HepG2 (cell line): Measurements from ENCODE around the gene CDK14. TPM values are rescaled to one million over a fixed set of nuclear protein-coding genes. Genes with fewer than 3 reads are reported as not detected.

ENCODE experiments used
- ARID2 ChIP-seq: sonication (generic); formaldehyde crosslinking; IDR thresholded peaks from 2 replicates; pipeline ENCODE4 v1.8.1; 2022; ENCODE audit warnings: mild to moderate bottlenecking, missing genetic modification reagents, borderline replicate concordance
- EEA1 ChIP-seq: sonication (generic); formaldehyde crosslinking; IDR thresholded peaks from 2 replicates; pipeline ENCODE4 v1.5.1; 2020; ENCODE audit warnings: mild to moderate bottlenecking, missing genetic modification reagents, borderline replicate concordance
- FOXK1 ChIP-seq: sonication (generic); formaldehyde crosslinking; IDR thresholded peaks from 2 replicates; pipeline ENCODE4 v1.4.0; 2020; ENCODE audit warnings: low read depth, missing genetic modification reagents, borderline replicate concordance
- HNF1A ChIP-seq, 2 experiments: sonication (generic) in 1 of 2; formaldehyde crosslinking in 1 of 2; IDR thresholded peaks; 2 replicates each; pipeline versions ENCODE4 v1.4.0 to v1.6.1; 2016 to 2020; ENCODE audit warnings: borderline replicate concordance in 1 of 2, low read depth in 1 of 2, mild to moderate bottlenecking in 1 of 2, missing genetic modification reagents in 1 of 2
- MIER2 ChIP-seq: IDR thresholded peaks from 2 replicates; pipeline ENCODE4 v1.6.1; 2016; ENCODE audit warnings: missing biosample characterization, missing genetic modification reagents
- NRL ChIP-seq: sonication (generic); formaldehyde crosslinking; IDR thresholded peaks from 2 replicates; pipeline ENCODE4 v1.5.0; 2020; ENCODE audit warnings: missing genetic modification reagents, mild to moderate bottlenecking, moderate library complexity, borderline replicate concordance
- PATZ1 ChIP-seq: sonication (generic); formaldehyde crosslinking; IDR thresholded peaks from 2 replicates; pipeline ENCODE4 v1.4.0; 2020; ENCODE audit warnings: missing genetic modification reagents
- RAD21 ChIP-seq: fragments of 450-650 bp; formaldehyde crosslinking; IDR thresholded peaks from 2 replicates; pipeline ENCODE4 v1.5.0; 2020; ENCODE audit warnings: mild to moderate bottlenecking
- RARA ChIP-seq: IDR thresholded peaks from 2 replicates; pipeline ENCODE4 v1.6.1; 2016; ENCODE audit warnings: missing genetic modification reagents, missing compliant biosample characterization
- ZNF746 ChIP-seq: sonication (generic); formaldehyde crosslinking; IDR thresholded peaks from 2 replicates; pipeline ENCODE4 v1.8.0; 2022; ENCODE audit warnings: mild to moderate bottlenecking, missing genetic modification reagents
- ZNF772 ChIP-seq: sonication (generic); formaldehyde crosslinking; IDR thresholded peaks from 2 replicates; pipeline ENCODE4 v1.5.0; 2020; ENCODE audit warnings: mild to moderate bottlenecking, missing genetic modification reagents
- ZNF781 ChIP-seq: sonication (generic); formaldehyde crosslinking; IDR thresholded peaks from 2 replicates; pipeline ENCODE4 v1.5.1; 2020; ENCODE audit warnings: borderline replicate concordance, mild to moderate bottlenecking, missing genetic modification reagents; ENCODE audit errors: not compliant biosample characterization
- polyA plus RNA-seq, 8 experiments: library from polyadenylated mRNA; depleted of rRNA in 3 of 8; stranded (reverse) in 7 of 8; unstranded in 1 of 8; fragments of >200 nt; fragmentation: Illumina TruSeq in 4 of 8; extraction: Trizol in 4 of 8; gene quantifications; 2 replicates each; pipeline versions ENCODE4 v1.2.1 to v1.2.3, GENCODE V29; 2011 to 2016; ENCODE audit warnings: low read depth in 4 of 8, missing spikeins in 1 of 8, mixed read lengths in 1 of 8; ENCODE audit not compliant: insufficient read depth in 1 of 8
- total RNA-seq, 5 experiments: library from RNA; depleted of rRNA; stranded (reverse); fragments of >200 nt; fragmentation: Illumina TruSeq; extraction: Trizol; gene quantifications; 2 replicates each; pipeline ENCODE4 v1.2.3, GENCODE V29; 2016; ENCODE audit warnings: low read depth in 1 of 5
- TF ChIP-seq, protein P1 (sequence below): sonication (generic); formaldehyde crosslinking; IDR thresholded peaks from 2 replicates; pipeline ENCODE4 v1.8.1; 2023; ENCODE audit warnings: missing genetic modification reagents, mild to moderate bottlenecking, borderline replicate concordance
- TF ChIP-seq, protein P2 (sequence below): sonication (generic); formaldehyde crosslinking; IDR thresholded peaks from 2 replicates; pipeline ENCODE4 v1.4.0; 2020; ENCODE audit warnings: mild to moderate bottlenecking, missing genetic modification reagents
- TF ChIP-seq, protein P3 (sequence below): sonication (generic); formaldehyde crosslinking; IDR thresholded peaks from 2 replicates; pipeline ENCODE4 v1.8.0; 2022; ENCODE audit warnings: missing genetic modification reagents, low read depth, mild to moderate bottlenecking, borderline replicate concordance

Gene CDK14
- total and polyA plus RNA-seq, 2 of the 13 experiments (the other 11 are each of a cell fraction or from before 2014, with no cell fraction given), result 0.26 to 0.71 TPM

DNA sequence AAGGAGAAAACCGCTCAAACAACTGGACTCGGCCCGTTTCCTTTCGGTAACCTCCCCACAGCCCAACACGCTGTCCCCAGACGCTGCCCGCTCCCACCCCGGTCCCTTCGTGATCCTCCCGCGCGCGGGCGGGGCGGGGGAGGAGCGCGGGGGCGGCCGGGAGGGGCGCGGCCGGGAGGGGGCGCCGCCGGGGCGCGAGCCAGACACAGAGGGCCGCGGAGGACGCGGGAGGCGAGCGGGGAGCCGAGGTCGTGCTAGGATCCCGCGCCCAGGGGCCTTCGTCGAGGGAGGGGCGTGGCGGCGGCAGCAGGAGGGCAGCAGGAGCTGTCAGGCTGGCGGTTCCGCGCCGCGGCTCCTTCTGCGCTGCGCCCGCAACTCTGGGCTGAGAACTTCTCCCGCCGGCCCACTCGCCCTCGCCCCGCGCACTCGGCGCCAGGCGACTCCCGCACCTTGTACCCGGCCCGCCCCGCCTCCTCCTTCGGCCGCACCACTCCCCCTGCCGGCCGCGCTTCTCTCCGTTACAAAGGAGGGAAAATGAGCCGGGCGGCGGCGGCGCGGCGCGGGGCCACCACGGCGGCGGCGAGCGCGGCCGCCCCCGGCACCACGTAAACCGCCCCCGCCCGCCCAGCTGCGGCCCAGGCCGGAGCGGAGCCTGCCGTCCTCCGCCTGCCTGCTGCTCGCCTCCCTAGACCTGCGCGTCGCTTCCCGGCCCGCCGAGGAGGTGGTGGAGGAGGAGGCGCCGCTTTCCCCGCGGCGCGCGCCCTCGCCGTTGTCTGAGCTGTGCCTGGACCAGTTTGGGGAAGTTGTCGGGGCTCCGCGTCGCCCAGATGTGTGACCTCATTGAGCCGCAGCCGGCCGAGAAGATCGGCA, at the start of gene CDK14 (continued):
- TF ChIP-seq ZNF781 (CRISPR knock-in tag), result no peak
- no peak for TF ChIP-seq RARA
- TF ChIP-seq HNF1A (IDR thresholded peaks at IDR 0.05; ENCODE audit: low read depth), result no peak
- TF ChIP-seq HNF1A (CRISPR knock-in tag; IDR thresholded peaks at IDR 0.05; ENCODE audit: borderline replicate concordance), result no peak
- TF ChIP-seq, protein P1, sequence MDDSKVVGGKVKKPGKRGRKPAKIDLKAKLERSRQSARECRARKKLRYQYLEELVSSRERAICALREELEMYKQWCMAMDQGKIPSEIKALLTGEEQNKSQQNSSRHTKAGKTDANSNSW (CRISPR knock-in tag), result no peak
- no peak for TF ChIP-seq EEA1 (CRISPR knock-in tag)
- no peak for TF ChIP-seq ARID2
- no peak for TF ChIP-seq MIER2 (CRISPR knock-in tag)
- TF ChIP-seq RAD21, result peak; percentile 68
- no peak for TF ChIP-seq ZNF746 (CRISPR knock-in tag)
- TF ChIP-seq ZNF772 (CRISPR knock-in tag), result no peak
- TF ChIP-seq NRL, result no peak; the same call in 1 of the 2 replicates
- peak; percentile 34; the same call in 1 of the 2 replicates for TF ChIP-seq PATZ1
- TF ChIP-seq, protein P2, sequence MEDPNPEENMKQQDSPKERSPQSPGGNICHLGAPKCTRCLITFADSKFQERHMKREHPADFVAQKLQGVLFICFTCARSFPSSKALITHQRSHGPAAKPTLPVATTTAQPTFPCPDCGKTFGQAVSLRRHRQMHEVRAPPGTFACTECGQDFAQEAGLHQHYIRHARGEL (CRISPR knock-in tag), result no peak
- TF ChIP-seq, protein P3, sequence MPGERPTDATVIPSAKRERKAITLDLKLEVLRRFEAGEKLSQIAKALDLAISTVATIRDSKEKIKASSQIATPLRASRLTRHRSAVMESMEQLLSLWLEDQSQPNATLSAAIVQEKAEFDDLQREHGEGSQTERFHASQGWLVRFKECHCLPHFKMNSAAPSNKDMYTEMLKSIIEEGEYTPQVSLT, result no peak
- no peak for TF ChIP-seq FOXK1
